OCI-LY1 (cell line): ENCODE results near the gene COX4I1.

Source experiments
- EZH2 ChIP-seq: fragments of 200-600 bp; sonication (generic), shearing (Covaris generic); IDR thresholded peaks from 2 replicates; pipeline ENCODE4 v1.8.0; 2017; ENCODE audit warnings: borderline replicate concordance, mixed run types, mild to moderate bottlenecking, antibody characterized with exemption, low read length, moderate library complexity, mixed read lengths
- TF ChIP-seq, protein P1 (sequence below): fragments of 200-600 bp; sonication (generic), shearing (Covaris generic); IDR thresholded peaks from 2 replicates; pipeline ENCODE4 v1.5.1; 2017; ENCODE audit warnings: mild to moderate bottlenecking, antibody characterized with exemption, low read length, moderate library complexity, mixed read lengths

GRCh38 chr16:85843471-85844168 is 44.1 kb downstream of the COX4I1 start:
- TF ChIP-seq, protein P1, sequence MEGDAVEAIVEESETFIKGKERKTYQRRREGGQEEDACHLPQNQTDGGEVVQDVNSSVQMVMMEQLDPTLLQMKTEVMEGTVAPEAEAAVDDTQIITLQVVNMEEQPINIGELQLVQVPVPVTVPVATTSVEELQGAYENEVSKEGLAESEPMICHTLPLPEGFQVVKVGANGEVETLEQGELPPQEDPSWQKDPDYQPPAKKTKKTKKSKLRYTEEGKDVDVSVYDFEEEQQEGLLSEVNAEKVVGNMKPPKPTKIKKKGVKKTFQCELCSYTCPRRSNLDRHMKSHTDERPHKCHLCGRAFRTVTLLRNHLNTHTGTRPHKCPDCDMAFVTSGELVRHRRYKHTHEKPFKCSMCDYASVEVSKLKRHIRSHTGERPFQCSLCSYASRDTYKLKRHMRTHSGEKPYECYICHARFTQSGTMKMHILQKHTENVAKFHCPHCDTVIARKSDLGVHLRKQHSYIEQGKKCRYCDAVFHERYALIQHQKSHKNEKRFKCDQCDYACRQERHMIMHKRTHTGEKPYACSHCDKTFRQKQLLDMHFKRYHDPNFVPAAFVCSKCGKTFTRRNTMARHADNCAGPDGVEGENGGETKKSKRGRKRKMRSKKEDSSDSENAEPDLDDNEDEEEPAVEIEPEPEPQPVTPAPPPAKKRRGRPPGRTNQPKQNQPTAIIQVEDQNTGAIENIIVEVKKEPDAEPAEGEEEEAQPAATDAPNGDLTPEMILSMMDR, result no peak
- TF ChIP-seq EZH2, result no peak
